Fibroblast of lung (primary cell): ENCODE results near the gene CDC25A.

Experiments
- EZH2 ChIP-seq: IDR thresholded peaks from 2 replicates; pipeline ENCODE4 v1.5.1; 2012; ENCODE audit warnings: low read length, control low read depth, mild to moderate bottlenecking; ENCODE audit errors: missing control alignments
- TF ChIP-seq, protein P1 (sequence below), 2 donors: IDR thresholded peaks in 1 of 2; conservative IDR thresholded peaks in 1 of 2; 1 replicate in 1 of 2; 2 replicates in 1 of 2; pipeline ENCODE4 v1.5.1; 2011 to 2012; ENCODE audit warnings: low read length in 2 of 2, control low read depth in 1 of 2, inconsistent platforms in 1 of 2, low read depth in 1 of 2, mild to moderate bottlenecking in 1 of 2

DNA sequence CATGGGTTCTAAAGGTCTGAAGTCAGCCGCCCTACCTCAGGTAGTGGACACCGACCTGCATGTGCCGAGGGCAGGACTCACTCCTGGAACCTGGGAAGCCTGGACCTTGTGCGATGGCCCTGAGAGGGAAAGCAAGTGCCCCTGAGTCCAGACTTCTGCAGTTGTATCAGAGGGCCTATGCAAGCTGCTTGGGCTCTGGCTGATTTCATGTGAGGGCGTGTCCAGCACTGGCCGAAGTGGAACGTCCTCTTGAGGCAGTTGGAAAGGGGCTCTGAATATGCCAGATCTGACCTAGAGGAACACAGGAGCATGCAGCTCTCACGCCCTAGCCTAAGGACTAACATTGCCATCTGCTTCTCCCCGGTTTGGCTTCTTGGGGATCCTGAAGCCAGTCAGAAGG lies 32.5 kb upstream of the CDC25A start:
- TF ChIP-seq, protein P1, sequence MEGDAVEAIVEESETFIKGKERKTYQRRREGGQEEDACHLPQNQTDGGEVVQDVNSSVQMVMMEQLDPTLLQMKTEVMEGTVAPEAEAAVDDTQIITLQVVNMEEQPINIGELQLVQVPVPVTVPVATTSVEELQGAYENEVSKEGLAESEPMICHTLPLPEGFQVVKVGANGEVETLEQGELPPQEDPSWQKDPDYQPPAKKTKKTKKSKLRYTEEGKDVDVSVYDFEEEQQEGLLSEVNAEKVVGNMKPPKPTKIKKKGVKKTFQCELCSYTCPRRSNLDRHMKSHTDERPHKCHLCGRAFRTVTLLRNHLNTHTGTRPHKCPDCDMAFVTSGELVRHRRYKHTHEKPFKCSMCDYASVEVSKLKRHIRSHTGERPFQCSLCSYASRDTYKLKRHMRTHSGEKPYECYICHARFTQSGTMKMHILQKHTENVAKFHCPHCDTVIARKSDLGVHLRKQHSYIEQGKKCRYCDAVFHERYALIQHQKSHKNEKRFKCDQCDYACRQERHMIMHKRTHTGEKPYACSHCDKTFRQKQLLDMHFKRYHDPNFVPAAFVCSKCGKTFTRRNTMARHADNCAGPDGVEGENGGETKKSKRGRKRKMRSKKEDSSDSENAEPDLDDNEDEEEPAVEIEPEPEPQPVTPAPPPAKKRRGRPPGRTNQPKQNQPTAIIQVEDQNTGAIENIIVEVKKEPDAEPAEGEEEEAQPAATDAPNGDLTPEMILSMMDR (conservative IDR thresholded peaks at IDR 0.05 in 1 of 2, IDR thresholded peaks at IDR 0.05 in 1 of 2; ENCODE audit: low read depth in 1 of 2, low read length in 2 of 2), result no peak
- TF ChIP-seq EZH2, result no peak
